ENCODE data around the gene PLA2G4E. TPM values are rescaled to one million over a fixed set of nuclear protein-coding genes. Genes with fewer than 3 reads are reported as not detected.

The PLA2G4E gene
- total RNA-seq, 1 experiment from 2014 or later: not detected

DNA sequence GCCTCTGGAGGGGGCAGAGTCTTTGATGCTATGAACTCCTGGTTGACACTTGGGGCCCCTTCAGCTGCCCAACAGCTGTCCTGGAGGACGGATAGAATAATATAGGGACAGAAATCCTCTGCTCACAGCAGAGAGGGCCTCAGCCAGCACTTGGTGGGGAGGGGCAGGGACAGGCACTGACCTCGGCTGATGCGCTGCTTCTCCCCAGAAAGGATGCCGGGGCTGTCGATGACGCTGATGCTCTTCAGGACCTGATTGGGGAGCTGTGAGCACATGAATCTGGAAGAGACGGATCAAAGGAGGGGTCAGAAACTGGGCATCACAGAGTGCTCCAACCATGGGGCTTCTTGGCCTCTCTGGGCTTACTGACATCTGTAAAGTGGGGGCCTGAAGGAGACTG, 78.0 kb downstream of the PLA2G4E start:
- no peak overlapping the region for H3K4me3 ChIP-seq (ENCODE audit: low read depth, low read length, poor library complexity, severe bottlenecking)
- H3K36me3 ChIP-seq (ENCODE audit: insufficient read depth, low read length, poor library complexity, severe bottlenecking): no peaks in the 10 kb centered on the region
- ChIA-PET CTCF (no interaction called here), POLR2A (ENCODE audit: low non-redundant PET) (no interaction called here)
- H3K27ac ChIP-seq (ENCODE audit: low read depth, low read length, poor library complexity, severe bottlenecking): no peak overlapping the region
- BruUV-seq (replicated peaks): no TSS peak
- no peak for DNase-seq (ENCODE audit: low spot score)
- peaks cover 13% of the 10 kb centered on the region for H3K4me1 ChIP-seq (ENCODE audit: insufficient read depth, low read length, poor library complexity, severe bottlenecking)
- no peaks in the 10 kb centered on the region for H3K9me3 ChIP-seq (ENCODE audit: low read depth, low read length, poor library complexity, severe bottlenecking)
- no peaks in the 10 kb centered on the region for H3K27me3 ChIP-seq (replicated peaks; ENCODE audit: insufficient read depth, low read depth, low read length, poor library complexity)
- intact Hi-C loops (cut with micrococcal nuclease; ENCODE audit: unreplicated experiment): no loop called here
- TF ChIP-seq EZH2 (IDR thresholded peaks at IDR 0.05; ENCODE audit: borderline replicate concordance, low read depth, low read length, poor library complexity, severe bottlenecking): no peak
- TF ChIP-seq, protein P1, sequence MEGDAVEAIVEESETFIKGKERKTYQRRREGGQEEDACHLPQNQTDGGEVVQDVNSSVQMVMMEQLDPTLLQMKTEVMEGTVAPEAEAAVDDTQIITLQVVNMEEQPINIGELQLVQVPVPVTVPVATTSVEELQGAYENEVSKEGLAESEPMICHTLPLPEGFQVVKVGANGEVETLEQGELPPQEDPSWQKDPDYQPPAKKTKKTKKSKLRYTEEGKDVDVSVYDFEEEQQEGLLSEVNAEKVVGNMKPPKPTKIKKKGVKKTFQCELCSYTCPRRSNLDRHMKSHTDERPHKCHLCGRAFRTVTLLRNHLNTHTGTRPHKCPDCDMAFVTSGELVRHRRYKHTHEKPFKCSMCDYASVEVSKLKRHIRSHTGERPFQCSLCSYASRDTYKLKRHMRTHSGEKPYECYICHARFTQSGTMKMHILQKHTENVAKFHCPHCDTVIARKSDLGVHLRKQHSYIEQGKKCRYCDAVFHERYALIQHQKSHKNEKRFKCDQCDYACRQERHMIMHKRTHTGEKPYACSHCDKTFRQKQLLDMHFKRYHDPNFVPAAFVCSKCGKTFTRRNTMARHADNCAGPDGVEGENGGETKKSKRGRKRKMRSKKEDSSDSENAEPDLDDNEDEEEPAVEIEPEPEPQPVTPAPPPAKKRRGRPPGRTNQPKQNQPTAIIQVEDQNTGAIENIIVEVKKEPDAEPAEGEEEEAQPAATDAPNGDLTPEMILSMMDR (conservative IDR thresholded peaks at IDR 0.05; ENCODE audit: low read depth, low read length): no peak

DNA sequence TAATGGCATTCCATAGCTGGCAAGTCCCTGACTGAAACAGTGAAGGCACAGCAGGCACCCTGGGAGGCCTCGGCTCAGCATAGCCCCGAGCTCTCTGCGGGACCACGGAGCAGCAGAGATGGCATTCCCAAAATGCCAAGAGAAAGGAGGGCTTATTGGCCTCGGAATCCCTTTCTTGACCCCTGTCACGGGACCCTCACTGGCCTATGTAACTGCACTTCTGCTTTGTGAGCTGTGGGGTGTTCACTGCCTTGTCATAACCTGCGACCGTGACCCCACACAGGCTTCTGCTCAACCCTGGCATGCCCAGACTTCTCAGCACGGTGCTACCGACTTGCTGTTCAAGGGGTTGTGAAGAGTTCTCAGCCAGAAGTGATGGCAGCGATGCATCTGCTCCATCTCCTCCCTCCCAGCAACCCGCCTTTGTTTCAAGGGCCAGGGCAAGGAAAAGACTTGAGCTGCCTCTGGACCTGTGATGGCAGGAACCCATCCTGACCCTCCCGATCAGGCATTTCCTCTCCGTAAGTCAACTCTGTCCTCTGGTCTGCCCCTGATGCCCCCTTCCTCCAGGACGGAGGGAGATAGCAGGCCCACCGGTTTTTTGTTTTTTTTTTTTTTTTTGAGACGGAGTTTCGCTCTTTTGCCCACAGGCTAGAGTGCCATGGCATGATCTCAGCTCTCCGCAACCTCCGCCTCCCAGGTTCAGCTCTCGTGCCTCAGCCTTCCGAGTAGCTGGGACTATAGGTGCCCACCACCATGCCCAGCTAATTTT, 79.0 kb downstream of the PLA2G4E start:
- DNase-seq (ENCODE audit: low spot score): no peak
- BruUV-seq (replicated peaks): no TSS peak

DNA sequence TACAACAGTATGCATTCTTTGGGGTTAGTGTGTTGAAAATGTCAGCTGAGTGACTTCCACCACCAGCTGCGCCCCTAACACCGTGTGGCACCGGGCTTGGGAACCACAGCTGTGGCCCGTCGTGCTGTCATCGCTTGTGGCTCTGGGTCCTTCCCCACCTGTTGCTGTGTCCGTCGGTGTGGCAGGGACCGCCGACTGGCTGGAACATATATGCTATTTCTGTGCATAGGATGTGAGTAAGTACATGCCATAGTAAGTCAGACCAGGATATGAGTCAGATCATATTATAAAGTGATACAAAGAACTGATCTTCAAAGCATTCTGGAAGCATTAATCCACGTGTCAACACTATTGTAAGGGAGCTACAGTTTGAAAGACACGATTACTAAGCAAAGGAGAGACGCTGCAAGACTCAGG, 80.4 kb downstream of the PLA2G4E start:
- H3K4me3 ChIP-seq (ENCODE audit: low read depth, low read length, poor library complexity, severe bottlenecking): no peak overlapping the region
- no peaks in the 10 kb centered on the region for H3K27me3 ChIP-seq (replicated peaks; ENCODE audit: insufficient read depth, low read depth, low read length, poor library complexity)
- POLR2A ChIA-PET (ENCODE audit: low non-redundant PET): no interaction called here
- H3K4me1 ChIP-seq (ENCODE audit: insufficient read depth, low read length, poor library complexity, severe bottlenecking): peaks cover 13% of the 10 kb centered on the region
- H3K27ac ChIP-seq (ENCODE audit: low read depth, low read length, poor library complexity, severe bottlenecking): no peak overlapping the region
- no peaks in the 10 kb centered on the region for H3K9me3 ChIP-seq (ENCODE audit: low read depth, low read length, poor library complexity, severe bottlenecking)
- no peaks in the 10 kb centered on the region for H3K36me3 ChIP-seq (ENCODE audit: insufficient read depth, low read length, poor library complexity, severe bottlenecking)
- no TSS peak for BruUV-seq (replicated peaks)
- no peak for DNase-seq (ENCODE audit: low spot score)
- TF ChIP-seq, protein P1 (conservative IDR thresholded peaks at IDR 0.05; ENCODE audit: low read depth, low read length): no peak
- TF ChIP-seq EZH2 (IDR thresholded peaks at IDR 0.05; ENCODE audit: borderline replicate concordance, low read depth, low read length, poor library complexity, severe bottlenecking): no peak
- intact Hi-C loops (cut with micrococcal nuclease; ENCODE audit: unreplicated experiment): no loop called here
- CTCF ChIA-PET: no interaction called here

More for the DNA sequence above, 79.0 kb downstream of the PLA2G4E start:
- H3K27ac ChIP-seq (ENCODE audit: low read depth, low read length, poor library complexity, severe bottlenecking): no peak overlapping the region
- H3K4me1 ChIP-seq (ENCODE audit: insufficient read depth, low read length, poor library complexity, severe bottlenecking): peaks cover 13% of the 10 kb centered on the region
- H3K36me3 ChIP-seq (ENCODE audit: insufficient read depth, low read length, poor library complexity, severe bottlenecking): no peaks in the 10 kb centered on the region
- H3K27me3 ChIP-seq (replicated peaks; ENCODE audit: insufficient read depth, low read depth, low read length, poor library complexity): no peaks in the 10 kb centered on the region
- TF ChIP-seq, protein P1 (conservative IDR thresholded peaks at IDR 0.05; ENCODE audit: low read depth, low read length): no peak
- TF ChIP-seq EZH2 (IDR thresholded peaks at IDR 0.05; ENCODE audit: borderline replicate concordance, low read depth, low read length, poor library complexity, severe bottlenecking): no peak
- H3K9me3 ChIP-seq (ENCODE audit: low read depth, low read length, poor library complexity, severe bottlenecking): no peaks in the 10 kb centered on the region
- intact Hi-C loops (cut with micrococcal nuclease; ENCODE audit: unreplicated experiment): no loop called here
- H3K4me3 ChIP-seq (ENCODE audit: low read depth, low read length, poor library complexity, severe bottlenecking): no peak overlapping the region
- CTCF ChIA-PET: no interaction called here
- POLR2A ChIA-PET (ENCODE audit: low non-redundant PET): interaction anchor here (0.6 kb wide), 1 partner anchor 7 kb away, joined by 8 read pairs; no protein-coding TSS in a partner anchor
